Measurements from ENCODE around the gene APOL4.

- TF ChIP-seq ZFX (IDR thresholded peaks at IDR 0.05; ENCODE audit: borderline replicate concordance) = no peak
- peak; percentile 59 for TF ChIP-seq CTCF (IDR thresholded peaks at IDR 0.05)
Measured at GRCh38 chr22:36194971-36195370, 6.6 kb downstream of the APOL4 start.

Data from 22Rv1 (cell line).